Upper lobe of right lung (tissue), 1 donor: Measurements from ENCODE around the gene SENP6. TPM values are rescaled to one million over a fixed set of nuclear protein-coding genes. Genes with fewer than 3 reads are reported as not detected.

Source experiments
- ATAC-seq: fragments of 200-7000 bp; cut with Tn5 transposase; one replicate; pipeline ENCODE4 v1.9.1; 2020; ENCODE audit warnings: mild to moderate bottlenecking, moderate library complexity
- DNase-seq: peaks from one replicate; pipeline ENCODE4 v3.0.0-alpha.2; 2020
- H3K27ac ChIP-seq: fragments of 200-600 bp; one replicate; pipeline ENCODE4 v1.8.0; 2022
- H3K27me3 ChIP-seq: fragments of 200-600 bp; one replicate; pipeline ENCODE4 v1.8.0; 2022; ENCODE audit warnings: mild to moderate bottlenecking
- H3K36me3 ChIP-seq: fragments of 200-600 bp; one replicate; pipeline ENCODE4 v1.8.0; 2022
- H3K4me1 ChIP-seq: fragments of 200-600 bp; one replicate; pipeline ENCODE4 v1.8.0; 2022
- H3K4me3 ChIP-seq: fragments of 200-600 bp; one replicate; pipeline ENCODE4 v1.8.0; 2022; ENCODE audit warnings: mild to moderate bottlenecking
- H3K9me3 ChIP-seq: fragments of 200-600 bp; one replicate; pipeline ENCODE4 v1.8.0; 2022
- CTCF ChIP-seq: fragments of 200-600 bp; IDR thresholded peaks from one replicate; pipeline ENCODE4 v1.8.0; 2022; ENCODE audit warnings: antibody characterized with exemption
- intact Hi-C: fragments of 100-400 bp; cut with DNase I; formaldehyde crosslinking; loops from one replicate; pipeline ENCODE4 v1.11.0; 2022
- total RNA-seq: library from RNA; stranded (reverse); fragmentation: NEBNext Ultra II Directional; extraction: Animal tissue kit (Norgen Biotek cat#: 25700); gene quantifications from one replicate; pipeline ENCODE4 v1.2.1, GENCODE V29; 2021
- donor health status: DM: no; HTN: yes; CAD: no; lungs with severe emphysema.

The SENP6 gene
- total RNA-seq, 1 donor from 2014 or later, result 81.7 TPM

GRCh38 chr6:75633045-75633444 is 31.4 kb downstream of the SENP6 start:
- ATAC-seq, result no peak

GRCh38 chr6:75642311-75642710 is 40.6 kb downstream of the SENP6 start:
- peaks cover 40% of the 10 kb centered on the region for H3K36me3 ChIP-seq
- intact Hi-C loops, result no loop called here
- H3K27ac ChIP-seq, result no peak overlapping the region
- DNase-seq (no peak), ATAC-seq (no peak)
- no peak overlapping the region for H3K4me3 ChIP-seq
- H3K27me3 ChIP-seq, result no peaks in the 10 kb centered on the region
- H3K4me1 ChIP-seq, result no peaks in the 10 kb centered on the region
- TF ChIP-seq CTCF, result no peak
- H3K9me3 ChIP-seq, result no peaks in the 10 kb centered on the region

More at GRCh38 chr6:75633045-75633444, 31.4 kb downstream of the SENP6 start:
- Histone ChIP-seq H3K27ac (no peak overlapping the region), H3K27me3 (no peaks in the 10 kb centered on the region), H3K4me3 (no peak overlapping the region), H3K4me1 (no peaks in the 10 kb centered on the region), H3K36me3 (peaks cover 46% of the 10 kb centered on the region), H3K9me3 (no peaks in the 10 kb centered on the region)
- DNase-seq, result no peak
- intact Hi-C loops, result no loop called here
- TF ChIP-seq CTCF, result no peak

GRCh38 chr6:75643173-75643572 is 41.5 kb downstream of the SENP6 start:
- H3K4me3 ChIP-seq, result no peak overlapping the region
- H3K27ac ChIP-seq, result no peak overlapping the region
- H3K9me3 ChIP-seq, result no peaks in the 10 kb centered on the region
- H3K36me3 ChIP-seq, result peaks cover 42% of the 10 kb centered on the region
- no peaks in the 10 kb centered on the region for H3K27me3 ChIP-seq
- no peaks in the 10 kb centered on the region for H3K4me1 ChIP-seq
- DNase-seq, result no peak
- intact Hi-C loops, result no loop called here
- no peak for TF ChIP-seq CTCF
- no peak for ATAC-seq

- H3K9me3 ChIP-seq, result no peaks in the 10 kb centered on the region
- H3K36me3 ChIP-seq, result peaks cover 83% of the 10 kb centered on the region
- no peak overlapping the region for H3K27ac ChIP-seq
- intact Hi-C loops, result no loop called here
- no peak for ATAC-seq
- H3K4me1 ChIP-seq, result no peaks in the 10 kb centered on the region
- DNase-seq, result no peak
- no peaks in the 10 kb centered on the region for H3K27me3 ChIP-seq
- no peak overlapping the region for H3K4me3 ChIP-seq
- TF ChIP-seq CTCF, result no peak
Observed at GRCh38 chr6:75656479-75656878, 54.8 kb downstream of the SENP6 start.

- H3K27me3 ChIP-seq, result no peaks in the 10 kb centered on the region
- no peak overlapping the region for H3K27ac ChIP-seq
- DNase-seq (no peak), ATAC-seq (no peak)
- TF ChIP-seq CTCF, result no peak
- no peak overlapping the region for H3K4me3 ChIP-seq
- H3K9me3 ChIP-seq, result no peaks in the 10 kb centered on the region
- intact Hi-C loops, result no loop called here
- no peaks in the 10 kb centered on the region for H3K4me1 ChIP-seq
- peaks cover 83% of the 10 kb centered on the region for H3K36me3 ChIP-seq
Observed at GRCh38 chr6:75657327-75657726, 55.6 kb downstream of the SENP6 start.

GRCh38 chr6:75666592-75666991 is 64.9 kb downstream of the SENP6 start:
- no peaks in the 10 kb centered on the region for H3K9me3 ChIP-seq
- no peak for TF ChIP-seq CTCF
- H3K27ac ChIP-seq, result no peak overlapping the region
- no peaks in the 10 kb centered on the region for H3K27me3 ChIP-seq
- DNase-seq, result no peak
- intact Hi-C loops, result no loop called here
- H3K36me3 ChIP-seq, result peaks cover 77% of the 10 kb centered on the region
- ATAC-seq, result no peak
- no peaks in the 10 kb centered on the region for H3K4me1 ChIP-seq
- H3K4me3 ChIP-seq, result no peak overlapping the region
